Right atrium auricular region (tissue), 2 donors: ENCODE data around the gene SMPDL3A. TPM values are rescaled to one million over a fixed set of nuclear protein-coding genes. Genes with fewer than 3 reads are reported as not detected.

ENCODE experiments used
- DNase-seq: peaks from one replicate; pipeline ENCODE4 v3.0.0-alpha.2; 2019; ENCODE audit warnings: low spot score
- H3K27ac ChIP-seq, 2 donors: fragments of 200-600 bp; sonication (generic); 1 replicate in 1 of 2; 2 replicates in 1 of 2; pipeline ENCODE4 v1.5.1; 2016 to 2019
- H3K27me3 ChIP-seq, 2 donors: fragments of 200-600 bp; sonication (generic); one replicate each; pipeline versions ENCODE4 v1.5.1 to v1.6.0; 2017 to 2019
- H3K36me3 ChIP-seq: fragments of 200-600 bp; sonication (generic); one replicate; pipeline ENCODE4 v1.5.1; 2016
- H3K4me1 ChIP-seq, 2 donors: fragments of 200-600 bp; sonication (generic); one replicate each; pipeline versions ENCODE4 v1.5.1 to v1.6.0; 2017 to 2019
- H3K4me3 ChIP-seq, 2 donors: fragments of 200-600 bp; sonication (generic); 1 replicate in 1 of 2; 2 replicates in 1 of 2; pipeline ENCODE4 v1.5.1; 2017 to 2019; ENCODE audit warnings: mild to moderate bottlenecking in 1 of 2, moderate library complexity in 1 of 2
- H3K9me3 ChIP-seq, 2 donors: fragments of 200-600 bp; sonication (generic); one replicate each; pipeline ENCODE4 v1.5.1; 2019
- total RNA-seq, 2 donors: library from RNA; depleted of rRNA; stranded (reverse); fragments of >200 nt; gene quantifications; one replicate each; pipeline ENCODE4 v1.1.0, GENCODE V29; 2016
- TF ChIP-seq, protein P1 (sequence below), 2 donors: fragments of 200-600 bp; sonication (generic); IDR thresholded peaks; one replicate each; pipeline ENCODE4 v1.5.1; 2019; ENCODE audit warnings: antibody characterized with exemption in 2 of 2

The SMPDL3A gene
- total RNA-seq, 2 donors from 2014 or later: 4.9 to 6.6 TPM

DNA sequence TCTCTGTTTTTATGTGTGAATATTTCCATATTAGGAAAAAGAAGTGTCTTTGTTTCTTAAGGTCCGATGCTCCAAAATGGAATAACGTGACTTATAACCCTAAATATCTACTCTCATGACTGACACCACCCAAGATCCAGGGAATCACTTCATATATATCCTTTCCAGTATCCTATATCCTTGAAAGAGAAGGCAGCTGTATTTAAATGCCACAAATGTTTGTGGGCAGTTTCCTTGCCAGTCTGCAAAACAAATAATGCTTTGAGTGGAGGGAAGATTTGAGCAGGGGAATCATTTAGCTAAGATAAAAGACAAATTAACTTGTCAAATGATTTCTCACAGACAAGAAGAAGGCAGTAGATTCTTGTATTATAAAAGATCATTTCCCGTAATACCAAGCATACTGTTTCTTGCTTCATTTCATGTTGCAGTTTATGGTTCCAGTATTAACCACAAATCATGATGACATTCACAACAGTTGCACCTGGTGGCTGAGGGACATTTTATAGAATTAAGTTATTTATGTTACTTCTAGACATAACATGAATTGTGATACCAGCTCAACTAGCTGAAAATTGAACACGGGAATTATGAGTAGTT is 39.5 kb upstream of the SMPDL3A start:
- Histone ChIP-seq H3K27me3 (no peaks in the 10 kb centered on the region), H3K9me3 (no peaks in the 10 kb centered on the region), H3K27ac (no peak overlapping the region), H3K4me1 (no peaks in the 10 kb centered on the region), H3K36me3 (no peaks in the 10 kb centered on the region), H3K4me3 (no peak overlapping the region)
- TF ChIP-seq, protein P1, sequence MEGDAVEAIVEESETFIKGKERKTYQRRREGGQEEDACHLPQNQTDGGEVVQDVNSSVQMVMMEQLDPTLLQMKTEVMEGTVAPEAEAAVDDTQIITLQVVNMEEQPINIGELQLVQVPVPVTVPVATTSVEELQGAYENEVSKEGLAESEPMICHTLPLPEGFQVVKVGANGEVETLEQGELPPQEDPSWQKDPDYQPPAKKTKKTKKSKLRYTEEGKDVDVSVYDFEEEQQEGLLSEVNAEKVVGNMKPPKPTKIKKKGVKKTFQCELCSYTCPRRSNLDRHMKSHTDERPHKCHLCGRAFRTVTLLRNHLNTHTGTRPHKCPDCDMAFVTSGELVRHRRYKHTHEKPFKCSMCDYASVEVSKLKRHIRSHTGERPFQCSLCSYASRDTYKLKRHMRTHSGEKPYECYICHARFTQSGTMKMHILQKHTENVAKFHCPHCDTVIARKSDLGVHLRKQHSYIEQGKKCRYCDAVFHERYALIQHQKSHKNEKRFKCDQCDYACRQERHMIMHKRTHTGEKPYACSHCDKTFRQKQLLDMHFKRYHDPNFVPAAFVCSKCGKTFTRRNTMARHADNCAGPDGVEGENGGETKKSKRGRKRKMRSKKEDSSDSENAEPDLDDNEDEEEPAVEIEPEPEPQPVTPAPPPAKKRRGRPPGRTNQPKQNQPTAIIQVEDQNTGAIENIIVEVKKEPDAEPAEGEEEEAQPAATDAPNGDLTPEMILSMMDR (IDR thresholded peaks at IDR 0.05): no peak
- DNase-seq: no peak

- Histone ChIP-seq H3K36me3 (no peaks in the 10 kb centered on the region), H3K27me3 (no peaks in the 10 kb centered on the region), H3K9me3 (no peaks in the 10 kb centered on the region), H3K4me3 (no peak overlapping the region), H3K27ac (no peak overlapping the region), H3K4me1 (no peaks in the 10 kb centered on the region)
- no peak for DNase-seq
- TF ChIP-seq, protein P1 (IDR thresholded peaks at IDR 0.05): no peak
These were observed 37.7 kb upstream of the SMPDL3A start for GRCh38 chr6:122751326-122751725.

DNA sequence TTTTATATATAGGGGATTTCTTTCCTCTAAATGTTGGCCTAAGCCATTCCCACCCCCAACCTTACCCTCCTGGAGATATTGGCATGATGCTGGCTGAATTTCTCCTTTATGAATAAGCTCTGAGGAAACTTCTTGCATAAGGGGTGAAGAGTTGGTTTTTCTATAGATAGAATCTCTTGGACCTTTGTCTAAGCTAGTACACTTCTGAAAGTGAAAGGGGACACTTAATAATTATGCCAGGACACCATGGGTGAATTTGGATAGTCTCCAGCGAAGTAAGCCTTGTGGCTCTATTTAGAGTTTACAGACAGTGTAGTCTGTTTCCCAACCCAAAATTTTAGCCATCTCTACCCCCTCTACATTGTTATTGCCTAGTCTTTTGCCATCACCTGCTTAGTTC is 36.6 kb upstream of the SMPDL3A start:
- no peaks in the 10 kb centered on the region for H3K4me1 ChIP-seq
- DNase-seq: no peak
- H3K27ac ChIP-seq: no peak overlapping the region
- no peak overlapping the region for H3K4me3 ChIP-seq
- H3K36me3 ChIP-seq: no peaks in the 10 kb centered on the region
- H3K9me3 ChIP-seq: no peaks in the 10 kb centered on the region
- H3K27me3 ChIP-seq: no peaks in the 10 kb centered on the region
- TF ChIP-seq, protein P1 (IDR thresholded peaks at IDR 0.05): no peak

GRCh38 chr6:122753000-122753687 is 35.9 kb upstream of the SMPDL3A start:
- Histone ChIP-seq H3K9me3 (no peaks in the 10 kb centered on the region), H3K27me3 (no peaks in the 10 kb centered on the region), H3K4me3 (peak overlapping the region in 1 of 2 donors; percentile 28), H3K36me3 (no peaks in the 10 kb centered on the region), H3K4me1 (no peaks in the 10 kb centered on the region), H3K27ac (no peak overlapping the region)
- no peak for DNase-seq
- TF ChIP-seq, protein P1 (IDR thresholded peaks at IDR 0.05): no peak

DNA sequence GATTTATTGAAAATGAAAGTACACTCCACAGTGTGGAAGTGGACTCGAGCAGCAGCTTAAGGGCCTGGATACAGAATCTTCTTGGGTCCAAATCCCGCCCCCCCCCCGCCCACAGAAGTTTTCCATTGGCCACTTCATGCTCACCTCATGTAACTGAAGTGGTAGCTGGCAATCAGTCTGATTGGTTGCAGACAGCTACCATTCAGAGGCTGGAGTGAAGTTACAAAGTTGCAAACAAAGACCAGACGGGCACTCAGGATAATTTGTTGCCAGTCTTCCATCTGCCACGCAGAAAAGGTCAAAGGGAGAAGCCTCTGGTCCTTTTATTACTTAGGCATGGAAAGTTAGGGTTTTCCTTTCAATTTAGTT is 35.4 kb upstream of the SMPDL3A start:
- H3K9me3 ChIP-seq: no peaks in the 10 kb centered on the region
- peak overlapping the region in 1 of 2 donors; percentile 28 for H3K4me3 ChIP-seq
- no peaks in the 10 kb centered on the region for H3K36me3 ChIP-seq
- no peaks in the 10 kb centered on the region for H3K4me1 ChIP-seq
- DNase-seq: no peak
- H3K27me3 ChIP-seq: no peaks in the 10 kb centered on the region
- H3K27ac ChIP-seq: no peak overlapping the region
- TF ChIP-seq, protein P1 (IDR thresholded peaks at IDR 0.05): no peak
